Tibial nerve (tissue), 4 donors: Measurements from ENCODE around the gene FMO5. TPM values are rescaled to one million over a fixed set of nuclear protein-coding genes. Genes with fewer than 3 reads are reported as not detected.
"Not testable (repeated sequence)": the region's sequence is repeated elsewhere in the genome, so short reads cannot be mapped to it uniquely, and the experiment has no call there.

Source experiments
- DNase-seq, 2 donors: peaks; one replicate each; pipeline ENCODE4 v3.0.0-alpha.2; 2019; ENCODE audit warnings: low spot score in 2 of 2
- H3K27ac ChIP-seq, 4 donors: fragments of 200-600 bp; sonication (generic) in 3 of 4; one replicate each; pipeline ENCODE4 v1.5.1; 2017 to 2019; ENCODE audit warnings: mild to moderate bottlenecking in 1 of 4
- H3K27me3 ChIP-seq, 2 donors: fragments of 200-600 bp; sonication (generic) in 1 of 2; one replicate each; pipeline versions ENCODE4 v1.5.1 to v1.6.0; 2017 to 2019
- H3K36me3 ChIP-seq, 3 donors: fragments of 200-600 bp; sonication (generic); one replicate each; pipeline ENCODE4 v1.5.1; 2018 to 2019
- H3K4me1 ChIP-seq, 4 donors: fragments of 200-600 bp; sonication (generic) in 3 of 4; one replicate each; pipeline ENCODE4 v1.5.1; 2017 to 2019
- H3K4me3 ChIP-seq, 4 donors: fragments of 200-600 bp; sonication (generic) in 3 of 4; one replicate each; pipeline ENCODE4 v1.5.1; 2017 to 2019; ENCODE audit warnings: mild to moderate bottlenecking in 1 of 4, moderate library complexity in 1 of 4
- H3K9me3 ChIP-seq, 4 donors: fragments of 200-600 bp; sonication (generic) in 3 of 4; one replicate each; pipeline ENCODE4 v1.5.1; 2017 to 2019
- CTCF ChIP-seq, 5 experiments: fragments of 200-600 bp in 3 of 5; fragments of 450-650 bp in 2 of 5; sonication (generic) in 3 of 5; IDR thresholded peaks; one replicate each; pipeline ENCODE4 v1.5.1; 2016 to 2019; ENCODE audit warnings: antibody characterized with exemption in 5 of 5, mild to moderate bottlenecking in 3 of 5, moderate library complexity in 2 of 5
- EP300 ChIP-seq, 2 donors: sonication (generic); formaldehyde crosslinking; IDR thresholded peaks; one replicate each; pipeline ENCODE4 v1.6.1; 2017; ENCODE audit warnings: antibody characterized with exemption in 2 of 2, mild to moderate bottlenecking in 1 of 2
- POLR2A ChIP-seq, 2 donors: fragments of 450-650 bp; IDR thresholded peaks; one replicate each; pipeline ENCODE4 v1.6.1; 2017; ENCODE audit warnings: antibody characterized with exemption in 2 of 2, mild to moderate bottlenecking in 2 of 2, moderate library complexity in 2 of 2
- WGBS, 2 donors: methylation state at CpG; one replicate each; pipeline ENCODE4 v1.1.5; 2018; 5-methylcytosine and 5-hydroxymethylcytosine counted together
- total RNA-seq, 4 donors: library from RNA; depleted of rRNA; stranded (reverse); fragments of >200 nt; gene quantifications; one replicate each; pipeline ENCODE4 v1.1.0, GENCODE V29; 2016

FMO5 gene
- total RNA-seq, 4 donors from 2014 or later, result 2.6 to 6.3 (median 3.0) TPM

DNA sequence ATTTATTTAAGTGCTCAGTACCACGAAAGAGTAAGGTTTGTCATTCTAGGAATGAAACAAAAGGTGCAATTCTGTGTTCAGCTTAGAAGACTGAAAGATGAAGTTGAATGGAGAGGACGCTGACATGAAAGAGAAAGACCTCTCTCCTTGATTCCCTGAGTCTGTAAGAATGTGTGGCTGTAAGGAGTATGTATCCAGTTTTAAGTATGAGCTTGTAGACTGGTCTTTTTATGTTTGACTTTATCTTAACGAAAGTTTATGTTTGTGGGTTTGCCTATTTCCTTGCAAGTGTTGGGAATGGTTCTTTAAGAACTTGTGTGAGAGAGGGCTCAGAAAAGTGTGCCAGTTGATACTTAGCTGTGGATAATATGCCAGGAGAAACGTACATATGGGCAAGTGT, 18.7 kb upstream of the FMO5 start:
- Histone ChIP-seq H3K27me3 (no peaks in the 10 kb centered on the region), H3K36me3 (no peaks in the 10 kb centered on the region), H3K4me3 (peak overlapping the region; percentile 80 to 99 (median 93)), H3K4me1 (peaks cover 0 to 33% (median 4%) of the 10 kb centered on the region in 4 donors), H3K9me3 (no peaks in the 10 kb centered on the region), H3K27ac (peak overlapping the region in 3 of 4 donors; percentile 86 to 91 (median 90))
- no peak for TF ChIP-seq POLR2A (IDR thresholded peaks at IDR 0.05)
- TF ChIP-seq CTCF (IDR thresholded peaks at IDR 0.05), result no peak
- no peak for TF ChIP-seq EP300 (IDR thresholded peaks at IDR 0.05)
- no peak for DNase-seq
- WGBS, 2 donors, result 11 to 15% methylated on average over 4 of the region's 4 CpGs

- 0 to 1% methylated on average over 30 of the region's 30 CpGs for WGBS, 2 donors
- H3K4me1 ChIP-seq, result peaks cover 0 to 33% (median 4%) of the 10 kb centered on the region in 4 donors
Observed at GRCh38 chr1:147243228-147243685, 18.1 kb upstream of the FMO5 start.

GRCh38 chr1:147242449-147243227, 17.5 kb upstream of the FMO5 start, which contains the start of gene CHD1L:
Gene CHD1L, plus strand, starts transcription at chr1:147242684. Its CDS starts 20 bp downstream, at chr1:147242704.
- WGBS, 2 donors, result 0 to 1% methylated on average over 39 to 73 of the region's 82 CpGs
- Histone ChIP-seq H3K27ac (peak within 1 kb of the TSS; percentile 83 to 91 (median 88)), H3K9me3 (no peaks in the 10 kb centered on the region), H3K4me3 (peak within 1 kb of the TSS; percentile 80 to 99 (median 93)), H3K36me3 (no peaks in the 10 kb centered on the region), H3K27me3 (no peaks in the 10 kb centered on the region), H3K4me1 (peaks cover 0 to 30% (median 4%) of the 10 kb centered on the region in 4 donors)
- DNase-seq, result peak; percentile 93 to 94
- TF ChIP-seq POLR2A (IDR thresholded peaks at IDR 0.05) (peak in 1 of 2 donors; percentile 45), CTCF (IDR thresholded peaks at IDR 0.05) (peak; percentile 84 to 95 (median 90)), EP300 (IDR thresholded peaks at IDR 0.05) (peak in 1 of 2 donors; percentile 85)

More at GRCh38 chr1:147243228-147243685, 18.1 kb upstream of the FMO5 start:
- Histone ChIP-seq H3K36me3 (no peaks in the 10 kb centered on the region), H3K9me3 (no peaks in the 10 kb centered on the region), H3K27me3 (no peaks in the 10 kb centered on the region), H3K4me3 (peak overlapping the region; percentile 80 to 99 (median 93)), H3K27ac (peak overlapping the region; percentile 83 to 91 (median 88))
- TF ChIP-seq CTCF (IDR thresholded peaks at IDR 0.05) (no peak), POLR2A (IDR thresholded peaks at IDR 0.05) (no peak), EP300 (IDR thresholded peaks at IDR 0.05) (no peak)
- peak in 1 of 2 donors; percentile 24 for DNase-seq

DNA sequence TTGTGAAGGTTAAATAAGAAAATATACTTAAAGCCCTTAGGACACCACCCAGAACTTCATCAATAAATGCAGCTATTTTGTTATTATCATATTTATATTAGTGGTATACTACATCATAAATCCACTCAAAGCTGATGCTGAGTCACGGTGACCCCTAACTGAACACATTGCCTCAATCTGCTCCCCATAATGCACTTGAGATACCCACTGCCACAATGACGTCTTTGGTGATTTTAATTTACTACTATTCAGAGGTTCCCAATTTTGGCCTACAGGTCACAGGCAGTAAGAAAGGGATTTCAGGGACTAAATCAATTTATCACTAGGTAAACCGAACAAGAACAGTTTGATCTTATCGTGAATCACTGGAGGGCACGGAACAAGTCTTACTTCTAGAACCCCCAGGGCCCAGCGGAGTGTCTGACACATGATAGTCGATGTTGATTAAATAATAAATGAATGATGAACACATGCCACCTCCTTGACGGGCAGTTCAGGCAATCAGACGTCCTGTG, 16.9 kb upstream of the FMO5 start:
- no peaks in the 10 kb centered on the region for H3K9me3 ChIP-seq
- H3K4me1 ChIP-seq, result peaks cover 0 to 23% (median 1%) of the 10 kb centered on the region in 4 donors
- DNase-seq, result no peak
- WGBS, 2 donors, result 27 to 38% methylated on average over 9 of the region's 9 CpGs
- TF ChIP-seq POLR2A (IDR thresholded peaks at IDR 0.05), result no peak
- TF ChIP-seq CTCF (IDR thresholded peaks at IDR 0.05), result no peak
- TF ChIP-seq EP300 (IDR thresholded peaks at IDR 0.05), result no peak
- no peaks in the 10 kb centered on the region for H3K36me3 ChIP-seq
- H3K27ac ChIP-seq, result peak overlapping the region in 3 of 4 donors; percentile 86 to 91 (median 90)
- no peaks in the 10 kb centered on the region for H3K27me3 ChIP-seq
- peak overlapping the region; percentile 80 to 99 (median 93) for H3K4me3 ChIP-seq

DNA sequence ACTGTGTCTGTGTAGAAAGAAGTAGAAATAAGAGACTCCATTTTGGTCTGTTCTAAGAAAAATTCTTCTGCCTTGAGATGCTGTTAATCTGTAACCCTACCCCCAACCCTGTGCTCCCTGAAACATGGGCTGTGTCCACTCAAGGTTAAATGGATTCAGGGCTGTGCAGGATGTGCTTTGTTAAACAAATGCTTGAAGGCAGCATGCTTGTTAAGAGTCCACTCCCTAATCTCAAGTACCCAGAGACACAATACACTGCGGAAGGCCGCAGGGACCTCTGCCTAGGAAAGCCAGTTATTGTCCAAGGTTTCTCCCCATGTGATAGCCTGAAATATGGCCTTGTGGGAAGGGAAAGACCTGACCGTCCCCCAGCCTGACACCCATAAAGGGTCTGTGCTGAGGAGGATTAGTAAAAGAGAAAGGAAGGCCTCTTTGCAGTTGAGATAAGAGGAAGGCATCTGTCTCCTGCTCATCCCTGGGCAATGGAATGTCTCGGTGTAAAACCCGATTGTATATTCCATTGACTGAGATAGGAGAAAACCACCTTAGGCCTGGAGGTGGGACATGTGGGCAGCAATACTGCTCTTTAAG, 15.1 kb upstream of the FMO5 start:
- H3K27ac ChIP-seq, DNase-seq, H3K36me3 ChIP-seq, H3K9me3 ChIP-seq, H3K27me3 ChIP-seq, H3K4me3 ChIP-seq: not testable (repeated sequence)
- H3K4me1 ChIP-seq, result peaks cover 0 to 20% (median 0%) of the 10 kb centered on the region in 4 donors
- WGBS, 2 donors, result 78 to 88% methylated on average over 5 of the region's 5 CpGs
